NCI-H1092 treated with DMSO at 0.1 percent for 48 hours (cell line): ENCODE data around the gene HYAL1.
"Not testable (repeated sequence)": the region's sequence is repeated elsewhere in the genome, so short reads cannot be mapped to it uniquely, and the experiment has no call there.

Experiments used
- DNase-seq: peaks from one replicate; lab custom pipeline; 2025; lab: John Stamatoyannopoulos, UW

The HYAL1 gene

GRCh38 chr3:50272911-50273688, 30.3 kb downstream of the HYAL1 start:
- DNase-seq = peak; percentile 46

DNA sequence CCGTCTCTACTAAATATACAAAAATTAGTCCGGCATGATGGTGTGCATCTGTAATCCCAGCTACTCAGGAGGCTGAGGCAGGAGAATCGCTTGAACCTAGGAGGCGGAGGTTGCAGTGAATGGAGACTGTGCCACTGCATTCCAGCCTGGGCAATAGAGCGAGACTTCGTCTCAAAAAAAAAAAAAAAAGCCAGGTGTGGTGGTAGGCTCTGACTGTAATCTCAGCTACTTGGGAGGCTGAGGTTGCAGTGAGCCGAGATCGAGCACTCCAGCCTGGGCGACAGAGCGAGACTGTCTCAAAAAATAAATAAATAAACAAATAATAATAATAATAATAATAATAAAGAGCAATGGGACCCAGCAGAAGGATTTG, 30.9 kb downstream of the HYAL1 start:
- DNase-seq = not testable (repeated sequence)

- no peak for DNase-seq
Measured at GRCh38 chr3:50271314-50271936, 31.9 kb downstream of the HYAL1 start.

GRCh38 chr3:50270422-50271224, 32.8 kb downstream of the HYAL1 start:
- no peak for DNase-seq

DNA sequence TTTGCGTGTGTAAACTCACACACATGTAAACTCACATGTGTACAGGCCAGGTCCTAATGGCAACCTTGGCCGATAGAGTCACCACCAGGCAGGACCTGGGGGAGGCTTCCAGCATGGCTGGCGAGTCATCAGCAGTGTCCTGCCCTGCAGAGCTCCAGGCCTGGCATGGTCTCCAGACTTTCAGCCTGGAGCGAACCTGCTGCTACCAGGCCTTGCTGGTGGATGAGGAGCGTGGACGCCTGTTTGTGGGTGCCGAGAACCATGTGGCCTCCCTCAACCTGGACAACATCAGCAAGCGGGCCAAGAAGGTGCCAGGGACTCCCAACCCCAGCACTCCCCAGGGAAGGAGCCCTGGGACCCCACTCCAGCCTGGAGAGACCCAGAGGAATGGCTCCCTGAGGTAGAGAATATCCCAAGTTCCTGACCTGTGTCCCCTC, 33.4 kb downstream of the HYAL1 start:
- no peak for DNase-seq

DNA sequence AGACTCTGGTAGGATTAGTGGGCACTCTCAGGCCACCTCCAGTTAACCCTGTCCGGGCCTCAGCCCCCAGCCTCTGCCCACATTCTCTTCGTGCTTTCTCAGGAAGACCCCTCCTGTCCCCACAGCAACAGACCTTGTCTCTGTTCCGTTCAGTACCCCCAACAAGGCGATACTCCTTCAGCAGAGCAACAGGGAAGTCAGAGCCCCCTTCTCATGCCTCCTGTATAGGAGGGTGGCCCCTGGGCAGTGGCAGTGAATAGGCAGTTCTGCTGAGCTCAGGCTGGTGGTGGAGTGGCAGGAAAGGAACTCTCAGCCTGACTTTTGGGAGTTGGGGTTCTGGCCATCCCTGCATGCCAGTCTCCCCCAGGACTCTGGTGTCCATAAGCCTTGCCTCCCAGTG, 33.9 kb downstream of the HYAL1 start:
- DNase-seq = no peak

- no peak for DNase-seq
Measured at GRCh38 chr3:50268703-50269451, 34.5 kb downstream of the HYAL1 start, which contains the start of gene SEMA3B. Gene SEMA3B (plus strand): TSS chr3:50269147. CDS start chr3:50269241, 94 bp downstream.

DNA sequence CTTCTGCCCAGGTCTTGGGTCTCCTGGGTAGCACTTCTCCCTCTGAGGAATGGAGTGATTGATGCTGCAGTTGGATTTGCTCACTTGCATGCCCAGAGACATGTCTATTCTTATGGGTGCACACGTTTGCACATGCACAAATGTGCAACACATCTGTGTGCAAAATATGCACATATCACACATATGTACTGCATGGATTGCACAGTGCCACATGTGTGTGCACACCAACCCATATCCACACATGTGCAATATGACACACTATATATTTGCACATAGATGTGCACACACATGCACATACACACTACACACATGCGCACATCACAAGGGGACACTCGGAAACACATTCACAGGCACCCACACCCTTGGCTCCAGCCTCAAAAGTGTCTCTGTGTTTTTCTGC, 35.1 kb downstream of the HYAL1 start:
- DNase-seq = no peak

DNA sequence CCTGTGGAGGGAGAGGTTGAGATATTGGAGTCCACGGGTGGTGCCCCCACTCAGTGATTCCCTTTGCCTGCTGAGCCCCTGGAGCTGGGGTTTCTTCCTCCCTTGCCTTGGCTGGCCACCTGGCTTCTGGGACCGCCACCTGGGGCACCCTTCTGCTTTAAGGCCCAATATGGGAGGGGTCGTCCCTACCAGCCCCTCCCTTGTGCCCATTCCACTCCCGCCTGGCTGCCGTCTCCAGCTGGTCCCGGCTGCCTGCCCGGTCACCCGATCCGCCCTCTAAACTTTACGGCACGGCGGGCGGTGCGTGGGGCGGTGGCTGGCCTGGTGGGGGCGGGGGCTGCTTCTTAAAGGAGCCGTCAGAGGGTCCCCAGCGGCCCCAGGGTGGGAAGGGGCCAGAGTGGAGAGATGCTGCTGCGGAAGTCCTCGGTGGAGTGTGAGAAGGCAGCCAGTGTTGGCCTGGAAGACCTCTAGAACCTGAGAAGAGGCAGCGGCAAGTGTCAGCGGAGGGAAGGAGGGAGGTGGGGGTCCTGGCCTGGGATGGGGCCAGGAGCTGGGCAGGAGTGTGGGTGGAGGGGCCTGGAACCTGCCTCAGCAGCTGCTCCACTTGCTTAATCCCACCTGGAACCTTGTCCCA, 36.0 kb downstream of the HYAL1 start:
- DNase-seq = no peak

- no peak for DNase-seq
Measured at GRCh38 chr3:50266836-50267235, 36.5 kb downstream of the HYAL1 start.

DNA sequence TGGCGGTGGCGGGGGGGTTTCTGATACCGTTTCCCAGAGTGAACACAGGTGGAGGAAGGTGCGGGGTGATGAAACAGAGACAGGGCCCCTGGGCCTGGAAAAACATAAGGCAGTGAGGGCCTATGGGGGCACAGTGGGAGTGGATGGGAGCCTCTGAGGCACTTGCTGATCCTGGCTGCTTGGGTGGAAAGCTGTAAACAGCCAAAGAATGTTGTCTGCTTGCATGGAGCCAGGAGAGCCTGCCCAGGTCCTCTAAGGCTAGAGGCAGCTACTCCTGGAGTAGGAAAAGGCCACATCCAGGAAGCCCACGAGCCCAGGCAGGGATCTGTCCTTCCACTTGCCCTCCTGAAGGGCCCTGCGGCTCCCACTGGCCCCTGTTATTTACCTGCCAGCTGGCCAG, 37.4 kb downstream of the HYAL1 start:
- no peak for DNase-seq

DNA sequence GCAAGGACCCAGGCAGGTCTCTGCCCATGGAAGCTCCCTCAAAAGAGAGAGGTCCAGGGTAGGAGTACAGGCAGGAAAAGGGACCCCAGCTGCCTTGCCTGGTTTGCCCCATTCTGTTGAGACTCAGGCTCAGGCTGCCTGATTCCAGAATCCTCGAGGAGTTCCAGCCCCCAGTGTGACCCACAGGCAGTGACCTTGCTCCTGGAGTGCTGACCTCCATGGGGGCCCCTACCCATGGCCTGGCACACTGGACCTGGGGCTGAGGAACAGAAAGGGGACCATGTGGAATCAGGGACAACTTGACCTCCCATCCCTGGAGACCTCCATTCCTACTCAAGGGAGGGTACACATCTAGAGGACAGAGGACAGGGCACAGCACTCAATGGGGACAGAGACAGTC, 37.8 kb downstream of the HYAL1 start:
- no peak for DNase-seq

DNA sequence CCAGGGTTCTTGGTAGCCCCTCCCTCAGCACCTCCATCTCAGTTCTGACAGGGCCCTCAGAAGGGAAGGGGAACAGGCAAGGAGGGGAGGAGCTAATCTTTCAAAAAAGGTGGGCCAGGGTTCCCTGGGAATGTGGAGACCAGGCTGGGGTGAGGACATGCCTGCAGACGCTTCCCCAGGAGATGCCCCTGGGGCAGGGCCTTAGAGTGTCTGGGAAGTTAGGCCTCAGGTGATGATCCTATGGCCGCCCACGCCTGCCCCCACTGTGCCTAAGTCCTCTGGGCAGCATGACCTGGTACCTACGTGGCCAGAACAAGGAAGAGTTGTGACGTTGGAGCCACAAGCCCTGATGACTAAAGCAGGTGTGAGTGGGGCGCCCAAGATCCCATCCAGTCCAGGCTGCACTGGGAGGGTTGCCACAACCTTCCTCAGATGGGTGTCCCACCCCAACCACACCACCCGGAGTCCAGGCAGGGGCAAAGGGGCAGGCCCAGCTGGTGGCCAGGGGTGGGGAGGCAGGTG, 38.3 kb downstream of the HYAL1 start:
- no peak for DNase-seq

DNA sequence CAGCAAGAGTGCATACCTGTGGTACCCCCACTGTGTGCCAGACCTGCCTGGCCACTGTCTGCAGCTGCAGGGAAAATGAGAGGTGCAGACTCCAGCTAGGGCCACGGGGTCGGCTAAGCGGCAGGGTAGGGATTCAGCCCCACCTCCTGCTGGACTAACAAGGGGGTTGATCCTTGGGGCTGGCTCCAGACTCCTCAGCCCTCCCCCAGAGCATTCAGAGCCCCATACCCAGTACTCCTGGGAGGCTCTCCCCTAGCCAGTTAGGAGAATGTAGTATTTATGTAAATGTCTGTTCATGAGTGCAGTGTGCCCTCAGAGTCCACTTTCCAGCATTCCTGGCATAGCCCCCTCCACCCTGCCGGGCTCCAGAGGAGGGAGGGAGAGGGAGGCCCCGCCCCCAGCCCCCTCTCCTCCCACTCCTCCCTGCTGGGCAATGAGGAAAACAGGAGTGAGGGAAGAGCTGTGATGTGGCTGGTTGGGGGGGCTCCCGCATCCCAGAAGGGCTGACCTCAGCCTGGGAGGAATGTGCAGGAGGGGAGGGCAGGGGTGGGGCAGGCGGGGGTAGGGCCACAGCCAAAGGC, 38.9 kb downstream of the HYAL1 start:
- no peak for DNase-seq

GRCh38 chr3:50263478-50264382, 39.6 kb downstream of the HYAL1 start:
- no peak for DNase-seq

GRCh38 chr3:50262778-50263177, 40.6 kb downstream of the HYAL1 start:
- no peak for DNase-seq

GRCh38 chr3:50262200-50262599, 41.2 kb downstream of the HYAL1 start:
- DNase-seq = not testable (repeated sequence)

DNA sequence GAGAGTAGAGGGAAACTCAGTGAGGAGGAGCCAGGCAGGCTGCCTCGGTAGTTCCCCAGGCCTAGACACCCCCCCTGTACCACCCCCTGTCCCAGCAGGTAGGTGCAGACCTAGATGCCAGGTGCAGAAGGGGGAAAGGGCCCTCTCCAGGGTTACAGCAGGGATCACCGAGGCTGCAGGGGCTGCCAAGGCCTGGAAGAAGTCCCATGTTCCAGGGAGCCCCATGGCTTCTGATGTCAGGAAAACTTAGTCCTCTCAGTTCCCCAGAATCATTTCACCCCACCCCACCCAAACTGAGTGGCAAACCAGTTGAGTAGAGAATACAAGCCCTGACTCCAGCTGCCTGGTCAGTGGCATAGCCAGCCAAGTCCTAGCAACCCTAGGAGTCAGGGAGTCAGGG, 41.9 kb downstream of the HYAL1 start:
- DNase-seq = no peak

DNA sequence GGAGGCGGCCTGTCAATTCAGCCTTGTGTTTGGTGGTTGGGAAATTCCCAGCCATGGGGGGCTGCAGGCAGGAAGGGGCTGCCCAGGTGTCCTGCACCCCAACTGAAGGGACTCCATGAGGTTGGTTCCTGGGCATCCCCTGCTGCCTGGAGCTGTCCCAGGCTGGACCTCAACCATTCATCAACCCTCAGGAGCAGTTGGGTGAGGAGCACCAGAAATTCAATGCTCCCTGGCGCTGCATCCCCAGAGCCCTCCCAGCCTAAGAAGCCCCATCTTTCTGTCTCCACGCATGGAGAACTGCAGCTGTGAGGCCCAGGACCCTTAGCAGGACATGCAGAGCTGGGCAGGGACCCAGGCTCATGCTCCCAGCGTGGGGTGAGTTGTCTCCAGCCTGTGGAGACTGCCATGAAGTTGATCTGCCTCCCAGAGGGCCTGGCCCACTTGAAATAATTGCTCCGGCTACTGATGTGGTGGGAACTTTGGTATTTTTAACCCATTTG, 42.4 kb downstream of the HYAL1 start:
- no peak for DNase-seq
